Measurements from ENCODE around the gene MEGF8. TPM values are rescaled to one million over a fixed set of nuclear protein-coding genes. Genes with fewer than 3 reads are reported as not detected.

The MEGF8 gene
- total and polyA plus RNA-seq, 2 donors (not counting 3 experiments of a cell fraction or from before 2014, with no cell fraction given), result 20.6 to 39.6 TPM

DNA sequence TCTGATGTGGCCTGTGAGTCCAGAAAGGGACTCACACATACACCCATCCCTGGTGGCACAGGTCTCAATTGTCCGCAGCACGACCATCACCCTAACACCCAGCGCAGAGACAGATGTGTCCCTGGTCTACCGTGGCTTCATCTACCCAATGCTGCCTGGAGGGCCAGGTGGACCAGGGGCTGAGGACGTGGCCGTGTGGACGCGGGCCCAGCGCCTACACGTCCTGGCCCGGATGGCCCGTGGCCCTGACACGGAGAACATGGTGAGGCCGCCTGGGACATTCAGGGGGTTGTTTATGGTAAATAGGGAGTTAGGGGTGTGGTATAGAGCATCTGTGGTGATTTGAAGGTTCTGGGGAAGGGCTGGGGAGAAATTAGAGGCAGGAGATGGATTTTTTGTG is 22.8 kb downstream of the MEGF8 start:
- H3K9me1 ChIP-seq (replicated peaks; ENCODE audit: control insufficient read depth, extremely low read depth, insufficient read depth, low read length), result no peaks in the 10 kb centered on the region
- H3K27me3 ChIP-seq (ENCODE audit: control insufficient read depth in 2 of 2, insufficient read depth in 2 of 2, low read length in 2 of 2), result no peaks in the 10 kb centered on the region
- intact Hi-C loops (cut with micrococcal nuclease) (no loop called here), dilution Hi-C loops (cut with MboI; ENCODE audit: extremely low pct_ligation_motif_present, low sequenced_read_pairs) (no loop called here)
- no peaks in the 10 kb centered on the region for H3K4me1 ChIP-seq (ENCODE audit: control insufficient read depth, extremely low read depth, insufficient read depth, low read length)
- CTCF ChIA-PET, result interaction anchor here (1.1 kb wide), 1 partner anchor 25 kb away, joined by 4 read pairs; no protein-coding TSS in a partner anchor
- no TSS peak for BruUV-seq (replicated peaks)
- H3K9me3 ChIP-seq (replicated peaks; ENCODE audit: control insufficient read depth, insufficient read depth, low read length), result no peaks in the 10 kb centered on the region
- H3K27ac ChIP-seq (ENCODE audit: insufficient read depth, low read depth, low read length), result no peak overlapping the region
- peaks cover 0 to 8% of the 10 kb centered on the region in 2 experiments for H3K36me3 ChIP-seq (ENCODE audit: control insufficient read depth in 2 of 2, extremely low read depth in 1 of 2, insufficient read depth in 2 of 2, low read length in 2 of 2)
- no peak overlapping the region for H3K9ac ChIP-seq (replicated peaks; ENCODE audit: extremely low read depth, insufficient read depth, low read length)
- H3K79me2 ChIP-seq (ENCODE audit: control insufficient read depth, insufficient read depth, low read length), result no peaks in the 10 kb centered on the region
- H2AFZ ChIP-seq (ENCODE audit: low read depth, low read length), result no peak overlapping the region
- TF ChIP-seq, protein P1, sequence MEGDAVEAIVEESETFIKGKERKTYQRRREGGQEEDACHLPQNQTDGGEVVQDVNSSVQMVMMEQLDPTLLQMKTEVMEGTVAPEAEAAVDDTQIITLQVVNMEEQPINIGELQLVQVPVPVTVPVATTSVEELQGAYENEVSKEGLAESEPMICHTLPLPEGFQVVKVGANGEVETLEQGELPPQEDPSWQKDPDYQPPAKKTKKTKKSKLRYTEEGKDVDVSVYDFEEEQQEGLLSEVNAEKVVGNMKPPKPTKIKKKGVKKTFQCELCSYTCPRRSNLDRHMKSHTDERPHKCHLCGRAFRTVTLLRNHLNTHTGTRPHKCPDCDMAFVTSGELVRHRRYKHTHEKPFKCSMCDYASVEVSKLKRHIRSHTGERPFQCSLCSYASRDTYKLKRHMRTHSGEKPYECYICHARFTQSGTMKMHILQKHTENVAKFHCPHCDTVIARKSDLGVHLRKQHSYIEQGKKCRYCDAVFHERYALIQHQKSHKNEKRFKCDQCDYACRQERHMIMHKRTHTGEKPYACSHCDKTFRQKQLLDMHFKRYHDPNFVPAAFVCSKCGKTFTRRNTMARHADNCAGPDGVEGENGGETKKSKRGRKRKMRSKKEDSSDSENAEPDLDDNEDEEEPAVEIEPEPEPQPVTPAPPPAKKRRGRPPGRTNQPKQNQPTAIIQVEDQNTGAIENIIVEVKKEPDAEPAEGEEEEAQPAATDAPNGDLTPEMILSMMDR (IDR thresholded peaks at IDR 0.05; ENCODE audit: extremely low read depth in 1 of 2, insufficient read depth in 1 of 2, low read depth in 1 of 2, low read length in 2 of 2), result no peak
- TF ChIP-seq POLR2AphosphoS5 (IDR thresholded peaks at IDR 0.05; ENCODE audit: insufficient read depth, low read depth, low read length), result no peak
- H3K4me3 ChIP-seq (replicated peaks in 1 of 3; ENCODE audit: insufficient read depth in 1 of 3, low read depth in 1 of 3, low read length in 3 of 3), result no peak overlapping the region
- FAIRE-seq (no peak), DNase-seq (ENCODE audit: low read depth, low spot score) (no peak)
- POLR2A ChIA-PET, result no interaction called here
- H4K20me1 ChIP-seq (replicated peaks; ENCODE audit: control insufficient read depth, extremely low read depth, insufficient read depth, low read length), result no peaks in the 10 kb centered on the region
- H3K4me2 ChIP-seq (ENCODE audit: insufficient read depth, low read length), result no peak overlapping the region

DNA sequence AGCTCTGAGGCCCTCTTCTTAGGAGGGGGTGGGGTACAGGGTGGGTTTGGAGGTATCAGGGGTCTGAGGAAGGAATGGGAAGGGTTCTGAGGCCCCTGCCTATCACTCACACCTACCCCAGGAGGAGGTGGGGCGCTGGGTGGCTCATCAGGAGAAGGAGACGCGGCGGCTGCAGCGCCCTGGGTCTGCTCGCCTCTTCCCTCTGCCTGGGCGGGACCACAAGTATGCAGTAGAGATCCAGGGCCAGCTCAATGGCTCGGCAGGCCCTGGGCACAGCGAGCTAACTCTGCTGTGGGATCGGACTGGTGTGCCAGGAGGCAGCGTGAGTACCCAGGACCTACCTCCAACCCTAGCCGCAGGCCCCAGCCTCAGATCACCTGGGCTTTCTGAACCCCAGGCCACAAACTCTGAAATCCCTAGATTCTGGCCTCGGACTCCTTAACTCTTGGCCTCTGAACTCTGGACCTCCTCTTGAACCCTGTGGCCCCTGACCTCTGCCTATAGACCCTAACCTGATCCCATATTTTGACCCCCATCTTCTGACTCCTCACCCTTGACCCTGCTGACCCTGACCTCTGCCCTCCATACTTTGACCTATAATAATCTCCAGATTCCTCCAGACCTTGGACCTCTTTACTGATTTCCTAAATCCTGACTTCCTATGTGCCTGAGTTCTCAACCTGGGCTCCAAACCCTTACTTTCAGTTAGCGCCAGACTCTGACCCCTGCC is 24.1 kb downstream of the MEGF8 start:
- dilution Hi-C loops (cut with MboI; ENCODE audit: extremely low pct_ligation_motif_present, low sequenced_read_pairs), result no loop called here

More for the DNA sequence above, 24.1 kb downstream of the MEGF8 start:
- no peaks in the 10 kb centered on the region for H3K9me1 ChIP-seq (replicated peaks; ENCODE audit: control insufficient read depth, extremely low read depth, insufficient read depth, low read length)
- no peak overlapping the region for H3K4me3 ChIP-seq (replicated peaks in 1 of 3; ENCODE audit: insufficient read depth in 1 of 3, low read depth in 1 of 3, low read length in 3 of 3)
- BruUV-seq (replicated peaks), result no TSS peak
- intact Hi-C loops (cut with micrococcal nuclease), result no loop called here
- H3K9me3 ChIP-seq (replicated peaks; ENCODE audit: control insufficient read depth, insufficient read depth, low read length), result no peaks in the 10 kb centered on the region
- CTCF ChIA-PET, result no interaction called here
- peaks cover 0 to 13% of the 10 kb centered on the region in 2 experiments for H3K36me3 ChIP-seq (ENCODE audit: control insufficient read depth in 2 of 2, extremely low read depth in 1 of 2, insufficient read depth in 2 of 2, low read length in 2 of 2)
- H3K4me2 ChIP-seq (ENCODE audit: insufficient read depth, low read length), result no peak overlapping the region
- no peak overlapping the region for H3K27ac ChIP-seq (ENCODE audit: insufficient read depth, low read depth, low read length)
- H4K20me1 ChIP-seq (replicated peaks; ENCODE audit: control insufficient read depth, extremely low read depth, insufficient read depth, low read length), result no peaks in the 10 kb centered on the region
- POLR2A ChIA-PET, result no interaction called here
- H3K27me3 ChIP-seq (ENCODE audit: control insufficient read depth in 2 of 2, insufficient read depth in 2 of 2, low read length in 2 of 2), result no peaks in the 10 kb centered on the region
- FAIRE-seq (no peak), DNase-seq (ENCODE audit: low read depth, low spot score) (no peak)
- no peak for TF ChIP-seq POLR2A (IDR thresholded peaks at IDR 0.05; ENCODE audit: low read depth, low read length)
- TF ChIP-seq, protein P2, sequence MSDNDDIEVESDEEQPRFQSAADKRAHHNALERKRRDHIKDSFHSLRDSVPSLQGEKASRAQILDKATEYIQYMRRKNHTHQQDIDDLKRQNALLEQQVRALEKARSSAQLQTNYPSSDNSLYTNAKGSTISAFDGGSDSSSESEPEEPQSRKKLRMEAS (IDR thresholded peaks at IDR 0.05; ENCODE audit: insufficient read depth, insufficient read length), result no peak
- no peak for TF ChIP-seq EZH2 (IDR thresholded peaks at IDR 0.05; ENCODE audit: borderline replicate concordance, low read depth, low read length, severe bottlenecking)
- TF ChIP-seq FOS (IDR thresholded peaks at IDR 0.05; ENCODE audit: borderline replicate concordance, insufficient read depth, low read length), result no peak
- no peak for TF ChIP-seq MYC (IDR thresholded peaks at IDR 0.05; ENCODE audit: low read depth, low read length)
- TF ChIP-seq, protein P1 (IDR thresholded peaks at IDR 0.05; ENCODE audit: extremely low read depth in 1 of 2, insufficient read depth in 1 of 2, low read depth in 1 of 2, low read length in 2 of 2), result no peak
- no peak for TF ChIP-seq POLR2AphosphoS5 (IDR thresholded peaks at IDR 0.05; ENCODE audit: insufficient read depth, low read depth, low read length)
- no peak for TF ChIP-seq GATA2 (IDR thresholded peaks at IDR 0.05; ENCODE audit: insufficient read depth, insufficient read length, low read depth, low read length)
- no peak for TF ChIP-seq JUN (IDR thresholded peaks at IDR 0.05; ENCODE audit: borderline replicate concordance, insufficient read depth, insufficient read length, low read depth)
- H2AFZ ChIP-seq (ENCODE audit: low read depth, low read length), result no peak overlapping the region
- H3K4me1 ChIP-seq (ENCODE audit: control insufficient read depth, extremely low read depth, insufficient read depth, low read length), result no peaks in the 10 kb centered on the region
- no peak overlapping the region for H3K9ac ChIP-seq (replicated peaks; ENCODE audit: extremely low read depth, insufficient read depth, low read length)
- H3K79me2 ChIP-seq (ENCODE audit: control insufficient read depth, insufficient read depth, low read length), result no peaks in the 10 kb centered on the region

Data from endothelial cell of umbilical vein (primary cell).